Measurements from ENCODE around the gene TOLLIP. TPM values are rescaled to one million over a fixed set of nuclear protein-coding genes. Genes with fewer than 3 reads are reported as not detected.

Gene TOLLIP
- total and polyA plus RNA-seq, 2 of the 4 experiments (the other 2 are of a cell fraction) = 19.7 to 42.9 TPM

DNA sequence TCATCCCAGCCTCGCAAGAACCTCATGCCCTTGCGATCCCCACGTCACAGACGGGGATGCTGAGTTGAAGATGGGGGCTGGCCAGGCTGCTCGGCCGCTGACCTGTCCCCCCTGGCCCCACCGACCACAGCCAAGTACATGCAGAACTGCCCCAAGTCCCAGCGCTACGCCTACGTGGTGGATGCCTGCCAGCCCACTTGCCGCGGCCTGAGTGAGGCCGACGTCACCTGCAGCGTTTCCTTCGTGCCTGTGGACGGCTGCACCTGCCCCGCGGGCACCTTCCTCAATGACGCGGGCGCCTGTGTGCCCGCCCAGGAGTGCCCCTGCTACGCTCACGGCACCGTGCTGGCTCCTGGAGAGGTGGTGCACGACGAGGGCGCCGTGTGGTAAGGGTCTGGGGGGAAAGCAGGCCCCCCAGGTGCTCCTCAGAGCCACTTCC is 76.5 kb downstream of the TOLLIP start:
- no peak overlapping the region for H2BK120ac ChIP-seq (ENCODE audit: low read depth, low read length)
- H3K79me1 ChIP-seq (ENCODE audit: low read depth in 1 of 2, low read length in 2 of 2) = no peaks in the 10 kb centered on the region
- H3K27me3 ChIP-seq (ENCODE audit: control insufficient read depth, insufficient read depth, low read length) = no peaks in the 10 kb centered on the region; the same call in 1 of the 2 replicates
- no peaks in the 10 kb centered on the region for H3K9me1 ChIP-seq (ENCODE audit: insufficient read depth, low read length)
- H3K4me2 ChIP-seq (ENCODE audit: low read depth, low read length) = no peak overlapping the region
- no peaks in the 10 kb centered on the region for H3K36me3 ChIP-seq (ENCODE audit: control insufficient read depth, insufficient read depth, low read length)
- dilution Hi-C loops (cut with HindIII; ENCODE audit: low sequenced_read_pairs, unreplicated experiment) = no loop called here
- no peak overlapping the region for H3K14ac ChIP-seq (replicated peaks; ENCODE audit: low read depth, low read length)
- H2BK20ac ChIP-seq (ENCODE audit: low read depth, low read length) = no peak overlapping the region
- H4K91ac ChIP-seq (ENCODE audit: insufficient read depth, low read depth, low read length) = no peak overlapping the region
- H4K20me1 ChIP-seq (ENCODE audit: insufficient read depth, low read length) = no peaks in the 10 kb centered on the region; the same call in 1 of the 2 replicates
- WGBS, 2 experiments (ENCODE audit: extremely low coverage in 2 of 2, insufficient read length in 1 of 2) = 69% methylated on average over 10 of the region's 30 CpGs; no CpG with 5 or more reads in 1 of the 2 experiments
- DNase-seq (no peak), ATAC-seq (ENCODE audit: low read depth) (no peak)
- intact Hi-C loops (cut with micrococcal nuclease) = no loop called here
- CTCF ChIA-PET = no interaction called here
- H3K56ac ChIP-seq (ENCODE audit: extremely low read depth, insufficient read depth, low read length) = no peak overlapping the region
- no peak overlapping the region for H3K18ac ChIP-seq (ENCODE audit: low read depth, low read length)
- POLR2A ChIA-PET (ENCODE audit: unreplicated experiment) = no interaction called here
- no peak overlapping the region for H3K4ac ChIP-seq (ENCODE audit: low read depth, low read length)
- H4K5ac ChIP-seq (ENCODE audit: low read depth, low read length) = no peak overlapping the region
- H2BK15ac ChIP-seq (ENCODE audit: low read depth, low read length) = no peak overlapping the region
- no peaks in the 10 kb centered on the region for H3K4me1 ChIP-seq (ENCODE audit: control insufficient read depth, insufficient read depth, low read length)
- TF ChIP-seq, protein P1, sequence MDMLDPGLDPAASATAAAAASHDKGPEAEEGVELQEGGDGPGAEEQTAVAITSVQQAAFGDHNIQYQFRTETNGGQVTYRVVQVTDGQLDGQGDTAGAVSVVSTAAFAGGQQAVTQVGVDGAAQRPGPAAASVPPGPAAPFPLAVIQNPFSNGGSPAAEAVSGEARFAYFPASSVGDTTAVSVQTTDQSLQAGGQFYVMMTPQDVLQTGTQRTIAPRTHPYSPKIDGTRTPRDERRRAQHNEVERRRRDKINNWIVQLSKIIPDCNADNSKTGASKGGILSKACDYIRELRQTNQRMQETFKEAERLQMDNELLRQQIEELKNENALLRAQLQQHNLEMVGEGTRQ (IDR thresholded peaks at IDR 0.05; ENCODE audit: low read depth, low read length) = no peak
- TF ChIP-seq CEBPB (IDR thresholded peaks at IDR 0.05; ENCODE audit: low read depth, low read length) = no peak
- TF ChIP-seq RFX5 (IDR thresholded peaks at IDR 0.05; ENCODE audit: low read depth, low read length) = no peak
- TF ChIP-seq FOS (IDR thresholded peaks at IDR 0.05; ENCODE audit: low read depth, low read length) = no peak
- no peak for TF ChIP-seq MAFK (IDR thresholded peaks at IDR 0.05; ENCODE audit: low read depth, low read length)
- no peak for TF ChIP-seq CHD1 (IDR thresholded peaks at IDR 0.05; ENCODE audit: low read depth, low read length)
- BruUV-seq (replicated peaks) = no TSS peak
- peak overlapping the region; percentile 33 for H2AFZ ChIP-seq (replicated peaks; ENCODE audit: low read length, poor library complexity)
- no peaks in the 10 kb centered on the region for H3K9me3 ChIP-seq (ENCODE audit: control insufficient read depth, insufficient read depth, low read length)
- H3K23ac ChIP-seq (ENCODE audit: low read depth, low read length) = no peak overlapping the region
- H3K4me3 ChIP-seq (ENCODE audit: insufficient read depth, low read depth, low read length) = no peak overlapping the region
- no peak overlapping the region for H3K9ac ChIP-seq (ENCODE audit: low read depth, low read length)
- no peak overlapping the region for H2AK9ac ChIP-seq (replicated peaks; ENCODE audit: low read depth, low read length, poor library complexity)
- H4K8ac ChIP-seq (ENCODE audit: low read depth in 2 of 2, low read length in 2 of 2) = no peak overlapping the region
- no peak overlapping the region for H2BK5ac ChIP-seq (ENCODE audit: low read depth, low read length, poor library complexity, severe bottlenecking)
- no peak overlapping the region for H2AK5ac ChIP-seq (ENCODE audit: low read depth, low read length)
- in situ Hi-C loops (cut with MboI; ENCODE audit: low sequenced_read_pairs) = no loop called here
- no peak overlapping the region for H3K27ac ChIP-seq (ENCODE audit: insufficient read depth, low read length)

Data from IMR-90 (cell line).